HepG2 (cell line): ENCODE results near the gene IKZF3. TPM values are rescaled to one million over a fixed set of nuclear protein-coding genes. Genes with fewer than 3 reads are reported as not detected.

Source experiments
- ATAC-seq: fragments of 200-7000 bp; cut with Tn5 transposase; 3 replicates; pipeline ENCODE4 v1.9.1; 2020; ENCODE audit warnings: mild to moderate bottlenecking, moderate library complexity
- BruUV-seq: library from RNA; stranded (reverse); fragments of 400-500 nt; replicated peaks from 2 replicates; lab custom pipeline; 2021; lab: Mats Ljungman, UMichigan
- CTCF ChIA-PET: fragments of 300-600 bp; formaldehyde crosslinking; extraction: SDS; loops from one replicate; lab custom pipeline; 2021; ENCODE audit warnings: low total read pairs, inconsistent platforms, low intra/inter-chr PET ratio; lab: Yijun Ruan, JAX
- POLR2A ChIA-PET: fragments of 350-600 bp; sonication (Branson Sonifier 250); formaldehyde crosslinking; loops from one replicate; lab custom pipeline; 2020; ENCODE audit warnings: antibody characterized with exemption, inconsistent platforms; lab: Yijun Ruan, JAX
- DNase-seq: peaks from one replicate; pipeline ENCODE4 v3.0.0-alpha.2; 2015; ENCODE audit warnings: low spot score
- FAIRE-seq: peaks from 3 replicates; lab custom pipeline; 2011; peaks lifted over from hg19 to GRCh38; lab: Jason Lieb, UNC
- H2AFZ ChIP-seq: one replicate; pipeline ENCODE4 v1.6.1; 2011; ENCODE audit warnings: low read length, inconsistent platforms
- H3K27ac ChIP-seq: fragments of 300-600 bp; 3 replicates; pipeline ENCODE4 v1.8.0; 2011; ENCODE audit warnings: mixed run types, mild to moderate bottlenecking, mixed read lengths, low read length, inconsistent platforms; ENCODE audit not compliant: insufficient read depth; ENCODE audit errors: extremely low read length
- H3K27me3 ChIP-seq, 2 experiments: fragments of 200-600 bp in 1 of 2; 2 replicates in 1 of 2; 3 replicates in 1 of 2; pipeline versions ENCODE4 v1.6.0 to v1.8.0; 2011; ENCODE audit warnings: low read length in 2 of 2, mild to moderate bottlenecking in 2 of 2, moderate library complexity in 2 of 2, inconsistent platforms in 1 of 2; ENCODE audit not compliant: insufficient read depth in 2 of 2, control insufficient read depth in 1 of 2
- H3K36me3 ChIP-seq, 2 experiments: fragments of 200-600 bp in 1 of 2; replicated peaks in 1 of 2; 2 replicates in 1 of 2; 3 replicates in 1 of 2; pipeline versions ENCODE4 v1.5.1 to v1.8.0; 2011; ENCODE audit warnings: low read length in 2 of 2, inconsistent platforms in 1 of 2; ENCODE audit not compliant: insufficient read depth in 2 of 2, control insufficient read depth in 1 of 2
- H3K4me1 ChIP-seq: 2 replicates; pipeline ENCODE4 v1.5.1; 2012; ENCODE audit warnings: low read length, inconsistent platforms; ENCODE audit not compliant: insufficient read depth
- H3K4me2 ChIP-seq: 2 replicates; pipeline ENCODE4 v1.6.0; 2011; ENCODE audit warnings: low read depth, low read length, inconsistent platforms
- H3K4me3 ChIP-seq, 3 experiments: fragments of 200-600 bp in 1 of 3; sonication (generic), shearing (Covaris generic) in 1 of 3; replicated peaks in 1 of 3; 2 replicates each; pipeline ENCODE4 v1.5.1; 2011 to 2016; ENCODE audit warnings: low read length in 3 of 3, inconsistent platforms in 2 of 3, low read depth in 2 of 3, mild to moderate bottlenecking in 2 of 3, control low read depth in 1 of 3, mixed read lengths in 1 of 3; ENCODE audit not compliant: insufficient read depth in 1 of 3
- H3K79me2 ChIP-seq: one replicate; pipeline ENCODE4 v1.6.1; 2011; ENCODE audit warnings: low read length, inconsistent platforms; ENCODE audit not compliant: insufficient read depth
- H3K9ac ChIP-seq: 2 replicates; pipeline ENCODE4 v1.6.0; 2011; ENCODE audit warnings: mild to moderate bottlenecking, low read depth, low read length, inconsistent platforms; ENCODE audit not compliant: insufficient read depth
- H3K9me3 ChIP-seq: 2 replicates; pipeline ENCODE4 v1.5.1; 2012; ENCODE audit warnings: mild to moderate bottlenecking, low read length
- H4K20me1 ChIP-seq: 2 replicates; pipeline ENCODE4 v1.6.0; 2011; ENCODE audit warnings: inconsistent platforms, mild to moderate bottlenecking, low read length, moderate library complexity; ENCODE audit not compliant: insufficient read depth
- CCDC6 ChIP-seq: sonication (generic); formaldehyde crosslinking; IDR thresholded peaks from 2 replicates; pipeline ENCODE4 v1.8.1; 2022; ENCODE audit warnings: mild to moderate bottlenecking, missing genetic modification reagents, moderate library complexity
- HOXA7 ChIP-seq: sonication (generic); formaldehyde crosslinking; IDR thresholded peaks from 2 replicates; pipeline ENCODE4 v1.8.1; 2022; ENCODE audit warnings: mild to moderate bottlenecking, missing genetic modification reagents, moderate library complexity
- KDM2A ChIP-seq: sonication (generic); formaldehyde crosslinking; IDR thresholded peaks from 2 replicates; pipeline ENCODE4 v1.4.0; 2020; ENCODE audit warnings: low read depth, missing genetic modification reagents, borderline replicate concordance
- NRL ChIP-seq: sonication (generic); formaldehyde crosslinking; IDR thresholded peaks from 2 replicates; pipeline ENCODE4 v1.5.0; 2020; ENCODE audit warnings: missing genetic modification reagents, mild to moderate bottlenecking, moderate library complexity, borderline replicate concordance
- SPEN ChIP-seq: sonication (generic); formaldehyde crosslinking; IDR thresholded peaks from 2 replicates; pipeline ENCODE4 v1.5.1; 2020; ENCODE audit warnings: low read depth, mild to moderate bottlenecking, missing genetic modification reagents
- STAG1 ChIP-seq: sonication (generic); formaldehyde crosslinking; IDR thresholded peaks from 2 replicates; pipeline ENCODE4 v1.4.0; 2020; ENCODE audit warnings: missing genetic modification reagents
- UBTF ChIP-seq: sonication (generic); formaldehyde crosslinking; IDR thresholded peaks from 2 replicates; pipeline ENCODE4 v1.4.0; 2020; ENCODE audit warnings: mild to moderate bottlenecking, missing genetic modification reagents
- ZBTB46 ChIP-seq: sonication (generic); formaldehyde crosslinking; IDR thresholded peaks from 2 replicates; pipeline ENCODE4 v1.4.0; 2020; ENCODE audit warnings: mild to moderate bottlenecking, missing genetic modification reagents, borderline replicate concordance
- ZNF138 ChIP-seq: sonication (generic); formaldehyde crosslinking; IDR thresholded peaks from 2 replicates; pipeline ENCODE4 v1.5.0; 2020; ENCODE audit warnings: mild to moderate bottlenecking, low read depth, missing genetic modification reagents
- ZNF503 ChIP-seq: sonication (generic); formaldehyde crosslinking; IDR thresholded peaks from 2 replicates; pipeline ENCODE4 v1.4.0; 2020; ENCODE audit warnings: missing genetic modification reagents
- ZNF724P ChIP-seq: sonication (generic); formaldehyde crosslinking; IDR thresholded peaks from 2 replicates; pipeline ENCODE4 v1.8.0; 2022; ENCODE audit warnings: missing genetic modification reagents, borderline replicate concordance
- whole genome bisulfite sequencing: methylation state at CpG from one replicate; pipeline ENCODE4 v1.1.6; 2017; ENCODE audit warnings: low lambda C conversion rate; 5-methylcytosine and 5-hydroxymethylcytosine counted together
- in situ Hi-C: cut with HindIII; loops from 2 replicates; pipeline ENCODE4 v1.10.0; 2017; ENCODE audit warnings: low pct_unique_long_range_greater_than_20kb; ENCODE audit not compliant: extremely low pct_ligation_motif_present
- intact Hi-C: fragments of 100-400 bp; cut with micrococcal nuclease; formaldehyde crosslinking; loops from one replicate; pipeline ENCODE4 v1.10.0; 2022; ENCODE audit not compliant: unreplicated experiment
- polyA plus RNA-seq, 8 experiments: library from polyadenylated mRNA; depleted of rRNA in 3 of 8; stranded (reverse) in 7 of 8; unstranded in 1 of 8; fragments of >200 nt; fragmentation: Illumina TruSeq in 4 of 8; extraction: Trizol in 4 of 8; gene quantifications; 2 replicates each; pipeline versions ENCODE4 v1.2.1 to v1.2.3, GENCODE V29; 2011 to 2016; ENCODE audit warnings: low read depth in 4 of 8, missing spikeins in 1 of 8, mixed read lengths in 1 of 8; ENCODE audit not compliant: insufficient read depth in 1 of 8
- total RNA-seq, 5 experiments: library from RNA; depleted of rRNA; stranded (reverse); fragments of >200 nt; fragmentation: Illumina TruSeq; extraction: Trizol; gene quantifications; 2 replicates each; pipeline ENCODE4 v1.2.3, GENCODE V29; 2016; ENCODE audit warnings: low read depth in 1 of 5

Gene IKZF3
- total and polyA plus RNA-seq, 2 of the 13 experiments (the other 11 are each of a cell fraction or from before 2014, with no cell fraction given), result not detected

- in situ Hi-C loops, result no loop called here
- Histone ChIP-seq H3K4me1 (no peaks in the 10 kb centered on the region), H3K36me3 (no peaks in the 10 kb centered on the region), H3K4me3 (no peak overlapping the region), H3K27me3 (peaks cover 2 to 9% of the 10 kb centered on the region in 2 experiments; a peak in 4 of 5 replicates), H3K27ac (no peak overlapping the region), H3K9me3 (no peaks in the 10 kb centered on the region), H2AFZ (no peak overlapping the region), H3K4me2 (no peak overlapping the region), H4K20me1 (no peaks in the 10 kb centered on the region), H3K9ac (no peak overlapping the region), H3K79me2 (no peaks in the 10 kb centered on the region)
- FAIRE-seq (no peak), ATAC-seq (no peak), DNase-seq (no peak)
- TF ChIP-seq UBTF (no peak), KDM2A (no peak), ZNF138 (CRISPR knock-in tag) (no peak), NRL (no peak), SPEN (CRISPR knock-in tag) (no peak), CCDC6 (CRISPR knock-in tag) (no peak), ZBTB46 (CRISPR knock-in tag) (no peak), ZNF503 (CRISPR knock-in tag) (no peak), ZNF724P (CRISPR knock-in tag) (no peak), STAG1 (CRISPR knock-in tag) (no peak), HOXA7 (no peak)
- BruUV-seq, result no TSS peak
- intact Hi-C loops, result no loop called here
- CTCF ChIA-PET, result no interaction called here
- 8% methylated on average over 1 of the region's 1 CpG for WGBS
- POLR2A ChIA-PET, result no interaction called here
Measured at GRCh38 chr17:39838057-39838456, 26.1 kb downstream of the IKZF3 start.
